Adrenal gland (tissue), 12 donors: Measurements from ENCODE around the gene NLRP6. TPM values are rescaled to one million over a fixed set of nuclear protein-coding genes. Genes with fewer than 3 reads are reported as not detected.
"Not testable (repeated sequence)": the region's sequence is repeated elsewhere in the genome, so short reads cannot be mapped to it uniquely, and the experiment has no call there.

Source experiments
- DNase-seq, 7 donors: peaks; one replicate each; pipeline ENCODE4 v3.0.0-alpha.2; 2019 to 2020
- H3K27ac ChIP-seq, 5 donors: fragments of 200-600 bp; sonication (generic) in 4 of 5; 1 replicate in 3 of 5; 2 replicates in 2 of 5; pipeline versions ENCODE4 v1.5.1 to v1.8.0; 2016 to 2020; ENCODE audit warnings: mild to moderate bottlenecking in 1 of 5
- H3K27me3 ChIP-seq: fragments of 200-600 bp; 2 replicates; pipeline ENCODE4 v1.8.0; 2021
- H3K36me3 ChIP-seq, 2 donors: fragments of 200-600 bp; replicated peaks in 1 of 2; 1 replicate in 1 of 2; 2 replicates in 1 of 2; pipeline versions ENCODE4 v1.5.1 to v1.8.0; 2018 to 2022
- H3K4me1 ChIP-seq, 2 donors: fragments of 200-600 bp; replicated peaks in 1 of 2; 1 replicate in 1 of 2; 2 replicates in 1 of 2; pipeline versions ENCODE4 v1.5.1 to v1.8.0; 2018 to 2021
- H3K4me3 ChIP-seq, 4 donors: fragments of 200-600 bp; sonication (generic) in 3 of 4; one replicate each; pipeline ENCODE4 v1.5.1; 2016 to 2018
- H3K9me3 ChIP-seq, 3 donors: fragments of 200-600 bp; sonication (generic) in 1 of 3; replicated peaks in 1 of 3; 1 replicate in 2 of 3; 2 replicates in 1 of 3; pipeline versions ENCODE4 v1.5.1 to v1.8.0; 2016 to 2021
- CTCF ChIP-seq, 6 experiments: fragments of 450-650 bp in 4 of 6; fragments of 200-600 bp in 2 of 6; sonication (generic) in 1 of 6; IDR thresholded peaks; 1 replicate in 5 of 6; 2 replicates in 1 of 6; pipeline versions ENCODE4 v1.5.1 to v1.8.0; 2016 to 2021; ENCODE audit warnings: antibody characterized with exemption in 6 of 6, mild to moderate bottlenecking in 2 of 6, moderate library complexity in 1 of 6
- POLR2A ChIP-seq, 2 donors: fragments of 450-650 bp; IDR thresholded peaks; one replicate each; pipeline ENCODE4 v1.6.1; 2017; ENCODE audit warnings: antibody characterized with exemption in 2 of 2, mild to moderate bottlenecking in 2 of 2, moderate library complexity in 1 of 2
- WGBS, 4 donors: extraction: QIAGEN DNeasy Blood & Tissue Kit in 2 of 4; methylation state at CpG; one replicate each; pipeline versions ENCODE4 v1.1.5 to v1.1.7; 2013 to 2017; 5-methylcytosine and 5-hydroxymethylcytosine counted together
- intact Hi-C, 2 donors: fragments of 100-400 bp; cut with DNase I; formaldehyde crosslinking; loops; one replicate each; pipeline versions ENCODE4 v1.14.1 to v1.15.0; 2022 to 2023
- polyA plus RNA-seq, 3 donors: library from polyadenylated mRNA; stranded (reverse); fragments of 200-250 nt in 2 of 3; fragments of 350-450 nt in 1 of 3; fragmentation: Illumina TruSeq in 1 of 3; extraction: RNeasy Lipid Tissue Mini Kit (QIAGEN cat#74804) in 1 of 3; gene quantifications; one replicate each; pipeline ENCODE4 v1.2.3, GENCODE V29; 2013 to 2014
- total RNA-seq, 9 donors: library from RNA; depleted of rRNA in 4 of 9; stranded (reverse); fragments of >200 nt in 4 of 9; fragments of 120-200 nt in 1 of 9; fragmentation: NEBNext Ultra II Directional in 1 of 9; extraction: Animal tissue kit (Norgen Biotek cat#: 25700) in 1 of 9; gene quantifications; one replicate each; pipeline versions ENCODE4 v1.1.0 to v1.2.4, GENCODE V29; 2013 to 2023
- donor health status: healthy with polysubstance abuse.
- donor health status: Bipolar disorder and iron deficiency.
- donor health status: DM: yes; HTN: yes; CAD: no.
- donor health status: DM: no; HTN: no; CAD: no.
- donor health status: DM: no; HTN: no; CAD: no.
- donor health status: DM: yes; HTN: yes; CAD: no.

Gene NLRP6
- total and polyA plus RNA-seq, 12 donors = 0.14 to 0.69 (median 0.24) TPM; not detected in 5

GRCh38 chr11:305844-306211, 27.6 kb downstream of the NLRP6 start:
- peak overlapping the region in 1 of 5 donors; percentile 94 for H3K27ac ChIP-seq
- 77 to 83% (median 78%) methylated on average over 9 to 10 of the region's 10 CpGs for WGBS, 4 donors
- H3K27me3 ChIP-seq = no peaks in the 10 kb centered on the region
- intact Hi-C loops = loop anchor here in 1 of 2 donors (5.0 kb wide), 1 partner anchor 51 kb away; no protein-coding TSS in a partner anchor
- TF ChIP-seq POLR2A (IDR thresholded peaks at IDR 0.05) = no peak
- no peak for TF ChIP-seq CTCF (IDR thresholded peaks at IDR 0.05)
- H3K9me3 ChIP-seq = no peaks in the 10 kb centered on the region
- H3K36me3 ChIP-seq = no peaks in the 10 kb centered on the region
- H3K4me3 ChIP-seq = no peak overlapping the region
- peaks cover 6 to 15% of the 10 kb centered on the region in 2 donors for H3K4me1 ChIP-seq
- no peak for DNase-seq

- Histone ChIP-seq H3K27ac (peak overlapping the region in 3 of 5 donors; percentile 21 to 94 (median 80)), H3K9me3 (no peaks in the 10 kb centered on the region), H3K4me3 (no peak overlapping the region), H3K4me1 (peaks cover 6 to 15% of the 10 kb centered on the region in 2 donors), H3K27me3 (no peaks in the 10 kb centered on the region), H3K36me3 (no peaks in the 10 kb centered on the region)
- no peak for TF ChIP-seq CTCF (IDR thresholded peaks at IDR 0.05)
- no peak for TF ChIP-seq POLR2A (IDR thresholded peaks at IDR 0.05)
- DNase-seq = no peak
- 87 to 92% (median 89%) methylated on average over 12 to 17 of the region's 17 CpGs for WGBS, 4 donors
- intact Hi-C loops = loop anchor here in 1 of 2 donors (5.0 kb wide), 1 partner anchor 50 kb away; no protein-coding TSS in a partner anchor
Observed at GRCh38 chr11:306645-307371, 28.6 kb downstream of the NLRP6 start.

GRCh38 chr11:307766-308708, 29.8 kb downstream of the NLRP6 start, which contains the start of gene IFITM2:
IFITM2 (plus strand) TSS chr11:307816; CDS start chr11:308193, 377 bp downstream.
- not testable (repeated sequence) for H3K9me3 ChIP-seq, H3K27me3 ChIP-seq, H3K36me3 ChIP-seq
- WGBS, 4 donors = 15 to 49% (median 38%) methylated on average over 8 to 28 of the region's 28 CpGs
- peak in 6 of 7 donors; percentile 53 to 85 (median 64) for DNase-seq
- H3K27ac ChIP-seq = peak within 1 kb of the TSS in 3 of 5 donors; percentile 70 to 94 (median 80)
- H3K4me3 ChIP-seq = peak within 1 kb of the TSS in 2 of 4 donors; percentile 33 to 60
- intact Hi-C loops = loop anchor here in 1 of 2 donors (5.0 kb wide), 1 partner anchor 49 kb away; no protein-coding TSS in a partner anchor
- peak; percentile 6 to 64 for TF ChIP-seq POLR2A (IDR thresholded peaks at IDR 0.05)
- peaks cover 6 to 25% of the 10 kb centered on the region in 2 donors for H3K4me1 ChIP-seq

- H3K27ac ChIP-seq = peak overlapping the region; percentile 30 to 94 (median 70)
- DNase-seq, H3K9me3 ChIP-seq, H3K36me3 ChIP-seq, H3K27me3 ChIP-seq: not testable (repeated sequence)
- H3K4me3 ChIP-seq = peak overlapping the region in 1 of 4 donors; percentile 60
- WGBS, 4 donors = 52 to 57% (median 55%) methylated on average over 18 to 24 of the region's 24 CpGs
- intact Hi-C loops = loop anchor here in 1 of 2 donors (5.0 kb wide), 1 partner anchor 48 kb away; no protein-coding TSS in a partner anchor
- H3K4me1 ChIP-seq = peaks cover 6 to 31% of the 10 kb centered on the region in 2 donors
Observed at GRCh38 chr11:308740-309665, 30.8 kb downstream of the NLRP6 start.

- H3K4me3 ChIP-seq = peak overlapping the region in 1 of 4 donors; percentile 60
- not testable (repeated sequence) for H3K36me3 ChIP-seq, H3K27me3 ChIP-seq, H3K9me3 ChIP-seq, DNase-seq
- WGBS, 4 donors = 0 to 26% (median 11%) methylated on average over 2 to 5 of the region's 18 CpGs
- intact Hi-C loops = loop anchor here in 1 of 2 donors (5.0 kb wide), 1 partner anchor 47 kb away; no protein-coding TSS in a partner anchor
- H3K4me1 ChIP-seq = peaks cover 6 to 31% of the 10 kb centered on the region in 2 donors
- peak overlapping the region; percentile 2 to 94 (median 64) for H3K27ac ChIP-seq
Observed at GRCh38 chr11:309979-310572, 31.9 kb downstream of the NLRP6 start.

- H3K36me3 ChIP-seq, H3K9me3 ChIP-seq, intact Hi-C loops, DNase-seq, H3K27me3 ChIP-seq: not testable (repeated sequence)
- Histone ChIP-seq H3K4me1 (peaks cover 6 to 36% of the 10 kb centered on the region in 2 donors), H3K4me3 (peak overlapping the region in 1 of 4 donors; percentile 44), H3K27ac (peak overlapping the region in 2 of 5 donors; percentile 74 to 89)
- 3 to 10% (median 4%) methylated on average over 4 to 9 of the region's 71 CpGs; no CpG with 5 or more reads in 1 of the 4 donors for WGBS, 4 donors
Observed at GRCh38 chr11:311013-311748, 33.0 kb downstream of the NLRP6 start.
